ENCODE data around the gene PTK6. TPM values are rescaled to one million over a fixed set of nuclear protein-coding genes. Genes with fewer than 3 reads are reported as not detected.
"Not testable (repeated sequence)": the region's sequence is repeated elsewhere in the genome, so short reads cannot be mapped to it uniquely, and the experiment has no call there.

PTK6 gene
- total RNA-seq, 4 donors from 2014 or later = 0.06 to 1.2 (median 0.23) TPM

DNA sequence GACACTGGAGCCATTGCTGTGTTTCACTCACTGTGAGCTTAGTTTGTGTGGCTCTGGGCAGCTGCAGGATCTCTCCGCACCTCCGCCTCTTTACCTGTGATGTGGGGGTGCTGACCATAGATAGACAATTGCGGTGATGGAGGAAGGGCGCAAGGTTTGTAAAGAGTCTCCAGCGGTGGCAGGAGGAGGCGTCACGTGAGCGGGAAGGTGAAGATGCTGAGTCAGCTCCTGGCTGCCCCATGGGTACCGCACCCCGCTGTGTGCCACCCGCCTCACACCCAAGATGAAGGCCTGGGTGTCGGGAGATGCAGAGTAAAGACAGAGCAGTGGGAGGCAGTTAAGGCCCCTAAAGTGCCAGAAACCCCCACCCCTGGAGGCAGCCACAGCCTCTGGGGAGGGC, 55.7 kb downstream of the PTK6 start:
- no peak for DNase-seq (ENCODE audit: extremely low spot score)
- no peak overlapping the region for H3K27ac ChIP-seq (replicated peaks in 1 of 4)
- no peaks in the 10 kb centered on the region for H3K36me3 ChIP-seq
- peaks cover 0 to 8% (median 4%) of the 10 kb centered on the region in 4 donors for H3K9me3 ChIP-seq
- H3K27me3 ChIP-seq = peaks cover 0 to 100% (median 13%) of the 10 kb centered on the region in 4 donors
- no peak for TF ChIP-seq EP300 (IDR thresholded peaks at IDR 0.05)
- TF ChIP-seq POLR2A (IDR thresholded peaks at IDR 0.05; ENCODE audit: low read depth) = no peak
- no peak for TF ChIP-seq CTCF (IDR thresholded peaks at IDR 0.05)
- no peak for TF ChIP-seq POLR2AphosphoS5 (IDR thresholded peaks at IDR 0.05)
- peaks cover 0 to 6% (median 0%) of the 10 kb centered on the region in 4 donors for H3K4me1 ChIP-seq
- 53% methylated on average over 9 of the region's 12 CpGs for WGBS
- H3K4me3 ChIP-seq = no peak overlapping the region
- intact Hi-C loops (cut with DNase I) = no loop called here

GRCh38 chr20:63479695-63480419, 57.3 kb downstream of the PTK6 start:
- H3K36me3 ChIP-seq; H3K4me3 ChIP-seq; DNase-seq (ENCODE audit: extremely low spot score); H3K27ac ChIP-seq (replicated peaks in 1 of 4); intact Hi-C loops (cut with DNase I); H3K9me3 ChIP-seq; H3K4me1 ChIP-seq: not testable (repeated sequence)
- WGBS = 67% methylated on average over 31 of the region's 32 CpGs
- H3K27me3 ChIP-seq = peaks cover 0 to 100% (median 20%) of the 10 kb centered on the region in 4 donors

- WGBS = 79% methylated on average over 19 of the region's 34 CpGs
- Histone ChIP-seq H3K4me1 (peaks cover 0 to 6% (median 0%) of the 10 kb centered on the region in 4 donors), H3K9me3 (no peaks in the 10 kb centered on the region), H3K4me3 (no peak overlapping the region), H3K27me3 (peaks cover 0 to 100% (median 29%) of the 10 kb centered on the region in 4 donors), H3K27ac (replicated peaks in 1 of 4) (no peak overlapping the region), H3K36me3 (no peaks in the 10 kb centered on the region)
- intact Hi-C loops (cut with DNase I) = no loop called here
- TF ChIP-seq POLR2AphosphoS5 (IDR thresholded peaks at IDR 0.05) = no peak
- no peak for TF ChIP-seq POLR2A (IDR thresholded peaks at IDR 0.05; ENCODE audit: low read depth)
- no peak for TF ChIP-seq EP300 (IDR thresholded peaks at IDR 0.05)
- no peak for TF ChIP-seq CTCF (IDR thresholded peaks at IDR 0.05)
- DNase-seq (ENCODE audit: extremely low spot score) = no peak
These were observed 58.6 kb downstream of the PTK6 start for GRCh38 chr20:63478346-63479302.

Other genes starting within 250 kb of the PTK6 start
- under 1 TPM in 1 of 4 donors, not detected in 3; 0.32 TPM for gene COL20A1, start 244.2 kb downstream of the PTK6 start, total RNA-seq
- not detected for gene CHRNA4, start 176.0 kb downstream of the PTK6 start, total RNA-seq
- gene KCNQ2, start 64.7 kb downstream of the PTK6 start, total RNA-seq = 1 to 10 TPM in 1 of 4 donors, under 1 TPM in 2, not detected in 1; 0.11 to 1.6 (median 0.50) TPM
- gene EEF1A2, start 38.3 kb downstream of the PTK6 start, total RNA-seq = 10 to 100 TPM in 1 of 4 donors, 1 to 10 TPM in 3; 1.7 to 17.8 (median 7.4) TPM
- 100 to 1,000 TPM; 150 to 291 (median 270) TPM for gene PPDPF, start 16.6 kb downstream of the PTK6 start, total RNA-seq
- gene SRMS, start 10.4 kb upstream of the PTK6 start, total RNA-seq = not detected
- gene FNDC11, start 16.8 kb upstream of the PTK6 start, total RNA-seq = under 1 TPM; 0.23 to 0.83 (median 0.44) TPM
- 10 to 100 TPM; 19.5 to 36.9 (median 30.3) TPM for gene HELZ2, start 36.9 kb upstream of the PTK6 start, total RNA-seq
- 10 to 100 TPM; 11.1 to 19.1 (median 14.0) TPM for gene GMEB2, start 89.7 kb upstream of the PTK6 start, total RNA-seq
- 10 to 100 TPM; 13.3 to 47.4 (median 28.9) TPM for gene STMN3, start 116.0 kb upstream of the PTK6 start, total RNA-seq
- 10 to 100 TPM in 2 of 4 donors, 1 to 10 TPM in 2; 8.4 to 13.4 (median 9.6) TPM for gene RTEL1, start 120.9 kb upstream of the PTK6 start, total RNA-seq
- 10 to 100 TPM in 3 of 4 donors, 1 to 10 TPM in 1; 5.0 to 67.8 (median 26.5) TPM for gene TNFRSF6B, start 159.3 kb upstream of the PTK6 start, total RNA-seq
- gene ARFRP1, start 170.6 kb upstream of the PTK6 start, total RNA-seq = 10 to 100 TPM; 34.1 to 46.5 (median 44.6) TPM
- 10 to 100 TPM; 22.5 to 38.9 (median 28.6) TPM for gene ZGPAT, start 170.7 kb upstream of the PTK6 start, total RNA-seq
- gene LIME1, start 199.3 kb upstream of the PTK6 start, total RNA-seq = 10 to 100 TPM in 2 of 4 donors, 1 to 10 TPM in 2; 9.4 to 15.4 (median 10.9) TPM
- 10 to 100 TPM; 41.4 to 67.1 (median 52.7) TPM for gene SLC2A4RG, start 202.4 kb upstream of the PTK6 start, total RNA-seq